Activated CD4-positive, alpha-beta T cell treated with anti-CD3 and anti-CD28 coated beads, Interleukin-2, amount 10 ng/mL, durations not matched to agents 24 days and 14 days (primary cell): ENCODE results near the gene HOXB4. TPM values are rescaled to one million over a fixed set of nuclear protein-coding genes. Genes with fewer than 3 reads are reported as not detected.

Source experiments
- DNase-seq: peaks from one replicate; pipeline ENCODE4 v3.0.0; 2022
- H3K27ac Mint-ChIP-seq: one replicate; pipeline ENCODE4 v1.8.0; 2022; ENCODE audit warnings: mild to moderate bottlenecking, mixed read lengths
- H3K27me3 Mint-ChIP-seq: one replicate; pipeline ENCODE4 v1.8.0; 2022; ENCODE audit warnings: mixed read lengths
- H3K36me3 Mint-ChIP-seq: one replicate; pipeline ENCODE4 v1.8.0; 2022; ENCODE audit warnings: low read depth, mild to moderate bottlenecking, mixed read lengths
- H3K4me1 Mint-ChIP-seq: one replicate; pipeline ENCODE4 v1.8.0; 2021; ENCODE audit warnings: mixed read lengths
- H3K4me3 Mint-ChIP-seq: one replicate; pipeline ENCODE4 v1.8.0; 2022; ENCODE audit warnings: mild to moderate bottlenecking, moderate library complexity, mixed read lengths
- H3K9me3 Mint-ChIP-seq: one replicate; pipeline ENCODE4 v1.8.0; 2021; ENCODE audit warnings: mixed read lengths
- intact Hi-C: fragments of 100-400 bp; cut with micrococcal nuclease; formaldehyde crosslinking; loops from one replicate; pipeline ENCODE4 v1.15.1; 2023
- total RNA-seq: library from RNA; stranded (reverse); gene quantifications from 2 replicates; pipeline ENCODE4 v1.2.3, GENCODE V29; 2022

HOXB4 gene
- total RNA-seq, 1 donor from 2014 or later: 3.6 TPM

- intact Hi-C loops: no loop called here
- DNase-seq: no peak
- no peaks in the 10 kb centered on the region for H3K9me3 Mint-ChIP-seq
- no peak overlapping the region for H3K27ac Mint-ChIP-seq
- H3K27me3 Mint-ChIP-seq: peaks cover 23% of the 10 kb centered on the region
- peaks cover 11% of the 10 kb centered on the region for H3K36me3 Mint-ChIP-seq
- no peak overlapping the region for H3K4me3 Mint-ChIP-seq
- H3K4me1 Mint-ChIP-seq: peaks cover 20% of the 10 kb centered on the region
Observed at GRCh38 chr17:48563867-48564187, 14.3 kb downstream of the HOXB4 start.

- H3K4me1 Mint-ChIP-seq: peaks cover 16% of the 10 kb centered on the region
- no peak for DNase-seq
- H3K4me3 Mint-ChIP-seq: no peak overlapping the region
- no peaks in the 10 kb centered on the region for H3K9me3 Mint-ChIP-seq
- intact Hi-C loops: no loop called here
- H3K27me3 Mint-ChIP-seq: peaks cover 23% of the 10 kb centered on the region
- no peak overlapping the region for H3K27ac Mint-ChIP-seq
- peaks cover 10% of the 10 kb centered on the region for H3K36me3 Mint-ChIP-seq
Observed at GRCh38 chr17:48563385-48563838, 14.7 kb downstream of the HOXB4 start.

- H3K27ac Mint-ChIP-seq: no peak overlapping the region
- H3K4me1 Mint-ChIP-seq: peaks cover 14% of the 10 kb centered on the region
- peaks cover 23% of the 10 kb centered on the region for H3K27me3 Mint-ChIP-seq
Observed at GRCh38 chr17:48562934-48563333, 15.2 kb downstream of the HOXB4 start.

GRCh38 chr17:48561884-48562810, 16.0 kb downstream of the HOXB4 start:
- no peak overlapping the region for H3K27ac Mint-ChIP-seq
- no peaks in the 10 kb centered on the region for H3K9me3 Mint-ChIP-seq
- peaks cover 14% of the 10 kb centered on the region for H3K4me1 Mint-ChIP-seq
- H3K4me3 Mint-ChIP-seq: no peak overlapping the region
- peaks cover 7% of the 10 kb centered on the region for H3K36me3 Mint-ChIP-seq
- no peak for DNase-seq
- intact Hi-C loops: no loop called here
- H3K27me3 Mint-ChIP-seq: peaks cover 26% of the 10 kb centered on the region

More at GRCh38 chr17:48562934-48563333, 15.2 kb downstream of the HOXB4 start:
- Mint-ChIP-seq H3K36me3 (peaks cover 7% of the 10 kb centered on the region), H3K4me3 (no peak overlapping the region), H3K9me3 (no peaks in the 10 kb centered on the region)
- intact Hi-C loops: no loop called here
- DNase-seq: no peak

GRCh38 chr17:48559840-48560817, 18.0 kb downstream of the HOXB4 start:
- Mint-ChIP-seq H3K27me3 (peaks cover 40% of the 10 kb centered on the region), H3K9me3 (no peaks in the 10 kb centered on the region), H3K36me3 (peaks cover 10% of the 10 kb centered on the region), H3K4me1 (peaks cover 20% of the 10 kb centered on the region), H3K4me3 (no peak overlapping the region), H3K27ac (no peak overlapping the region)
- intact Hi-C loops: no loop called here
- no peak for DNase-seq

GRCh38 chr17:48559122-48559839, 18.9 kb downstream of the HOXB4 start:
- Mint-ChIP-seq H3K36me3 (peaks cover 15% of the 10 kb centered on the region), H3K9me3 (no peaks in the 10 kb centered on the region), H3K27ac (no peak overlapping the region), H3K4me1 (peaks cover 21% of the 10 kb centered on the region), H3K27me3 (peaks cover 42% of the 10 kb centered on the region), H3K4me3 (no peak overlapping the region)
- no peak for DNase-seq
- intact Hi-C loops: no loop called here

GRCh38 chr17:48558831-48559121, 19.4 kb downstream of the HOXB4 start:
- no peak overlapping the region for H3K27ac Mint-ChIP-seq
- peaks cover 42% of the 10 kb centered on the region for H3K27me3 Mint-ChIP-seq
- DNase-seq: no peak
- intact Hi-C loops: no loop called here
- no peaks in the 10 kb centered on the region for H3K9me3 Mint-ChIP-seq
- no peak overlapping the region for H3K4me3 Mint-ChIP-seq
- H3K36me3 Mint-ChIP-seq: peaks cover 16% of the 10 kb centered on the region
- peaks cover 20% of the 10 kb centered on the region for H3K4me1 Mint-ChIP-seq

GRCh38 chr17:48558057-48558830, 19.9 kb downstream of the HOXB4 start:
- H3K4me1 Mint-ChIP-seq: peaks cover 19% of the 10 kb centered on the region
- no peak for DNase-seq

GRCh38 chr17:48556576-48557401, 21.4 kb downstream of the HOXB4 start:
- no peak overlapping the region for H3K4me3 Mint-ChIP-seq
- no peaks in the 10 kb centered on the region for H3K9me3 Mint-ChIP-seq

More at GRCh38 chr17:48558057-48558830, 19.9 kb downstream of the HOXB4 start:
- intact Hi-C loops: no loop called here
- H3K27me3 Mint-ChIP-seq: peaks cover 42% of the 10 kb centered on the region
- H3K36me3 Mint-ChIP-seq: peaks cover 17% of the 10 kb centered on the region
- H3K4me3 Mint-ChIP-seq: no peak overlapping the region
- H3K27ac Mint-ChIP-seq: no peak overlapping the region
- H3K9me3 Mint-ChIP-seq: no peaks in the 10 kb centered on the region

GRCh38 chr17:48556229-48556575, 21.9 kb downstream of the HOXB4 start:
- Mint-ChIP-seq H3K4me1 (peaks cover 10% of the 10 kb centered on the region), H3K4me3 (no peak overlapping the region), H3K36me3 (peaks cover 16% of the 10 kb centered on the region), H3K27ac (no peak overlapping the region), H3K27me3 (peaks cover 36% of the 10 kb centered on the region), H3K9me3 (no peaks in the 10 kb centered on the region)
- intact Hi-C loops: no loop called here
- DNase-seq: no peak

More at GRCh38 chr17:48556576-48557401, 21.4 kb downstream of the HOXB4 start:
- intact Hi-C loops: no loop called here
- H3K4me1 Mint-ChIP-seq: peaks cover 15% of the 10 kb centered on the region
- H3K36me3 Mint-ChIP-seq: peaks cover 16% of the 10 kb centered on the region
- no peak for DNase-seq
- H3K27me3 Mint-ChIP-seq: peaks cover 36% of the 10 kb centered on the region
- no peak overlapping the region for H3K27ac Mint-ChIP-seq

- Mint-ChIP-seq H3K27me3 (peaks cover 36% of the 10 kb centered on the region), H3K36me3 (peaks cover 16% of the 10 kb centered on the region), H3K27ac (peak overlapping the region; percentile 75), H3K4me1 (peaks cover 8% of the 10 kb centered on the region), H3K4me3 (peak overlapping the region; percentile 79), H3K9me3 (no peaks in the 10 kb centered on the region)
- intact Hi-C loops: no loop called here
- peak; percentile 61 for DNase-seq
Observed at GRCh38 chr17:48555258-48556228, 22.6 kb downstream of the HOXB4 start.
